CD4-positive, alpha-beta T cell treated with Interleukin-10 for 1 hour (primary cell): ENCODE data around the gene C1D.
"Not testable (repeated sequence)": the region's sequence is repeated elsewhere in the genome, so short reads cannot be mapped to it uniquely, and the experiment has no call there.

Experiments used
- DNase-seq: peaks from one replicate; pipeline ENCODE4 v3.0.0-alpha.2; 2020

Gene C1D

GRCh38 chr2:67997903-67998302 is 64.9 kb downstream of the C1D start:
- DNase-seq = no peak

- DNase-seq = no peak
Measured at GRCh38 chr2:67997528-67997900, 65.3 kb downstream of the C1D start.

- DNase-seq = no peak
Measured at GRCh38 chr2:67996772-67997527, 65.9 kb downstream of the C1D start.

DNA sequence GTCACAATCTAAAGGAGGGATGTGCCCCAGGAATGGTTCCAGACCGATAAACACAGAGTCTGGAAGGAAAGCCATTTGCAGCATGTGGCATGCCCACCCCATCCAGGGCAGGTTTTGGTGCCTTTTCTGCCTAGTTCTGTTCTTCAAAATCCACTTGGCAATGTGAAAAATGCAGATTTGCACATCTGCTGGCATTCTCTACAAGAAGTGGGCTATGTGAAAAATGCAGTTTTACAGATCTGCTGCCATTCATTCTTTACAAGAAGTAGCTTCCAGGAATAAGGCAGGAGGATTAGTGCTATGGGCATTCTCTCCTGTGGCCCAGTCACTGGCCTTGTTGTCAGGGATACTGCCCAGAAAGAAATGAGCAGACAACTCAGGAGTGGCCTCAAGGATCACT is 68.1 kb downstream of the C1D start:
- no peak for DNase-seq

GRCh38 chr2:67994069-67994468 is 68.7 kb downstream of the C1D start:
- DNase-seq = not testable (repeated sequence)

DNA sequence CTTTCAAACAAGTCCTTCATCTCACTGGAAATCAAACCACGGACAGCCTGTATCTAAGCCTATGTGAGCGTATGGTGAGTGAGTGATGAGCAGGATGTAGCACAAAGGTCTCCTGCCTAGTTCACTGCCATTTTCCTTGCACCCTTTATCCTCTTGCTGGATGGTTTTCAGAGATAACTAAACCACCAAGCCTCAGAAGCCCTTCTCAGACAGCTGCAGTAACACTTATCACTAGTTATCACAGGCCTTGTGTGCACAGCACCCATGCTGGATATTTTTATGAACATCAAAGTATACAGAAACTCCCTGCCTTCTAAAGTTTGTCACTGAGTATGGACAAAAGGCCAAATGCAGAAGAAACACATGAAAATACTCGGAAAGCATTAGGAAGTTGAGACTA is 69.5 kb downstream of the C1D start:
- DNase-seq = no peak

DNA sequence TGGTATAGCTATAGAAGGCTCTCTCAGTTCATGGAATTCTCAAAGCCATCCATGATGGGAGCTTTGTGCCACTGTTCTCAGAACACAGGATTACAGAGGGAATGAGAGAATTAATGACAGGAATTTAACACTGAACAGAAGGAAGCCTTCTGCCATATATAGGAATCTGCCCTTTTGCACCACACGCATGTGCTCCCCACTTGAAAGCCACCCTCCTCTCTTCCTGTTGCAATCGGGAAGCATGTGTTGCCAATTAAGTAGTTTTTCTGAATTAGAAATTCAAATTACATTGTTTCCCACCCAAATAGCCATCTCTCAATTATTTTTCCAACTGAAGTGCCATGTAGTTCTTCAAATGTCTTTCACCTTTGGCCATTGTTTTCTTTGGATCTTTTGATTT is 71.3 kb downstream of the C1D start:
- no peak for DNase-seq
